Peyer's patch (tissue), 4 donors: ENCODE measurements around the gene UBE2V1.

Source experiments
- POLR2A ChIP-seq, 2 donors: fragments of 450-650 bp; IDR thresholded peaks; one replicate each; pipeline ENCODE4 v1.5.1; 2017; ENCODE audit warnings: antibody characterized with exemption in 2 of 2, mild to moderate bottlenecking in 2 of 2, moderate library complexity in 2 of 2
- TF ChIP-seq, protein P1 (sequence below), 6 experiments: fragments of 450-650 bp in 4 of 6; fragments of 200-600 bp in 2 of 6; sonication (generic) in 1 of 6; IDR thresholded peaks; one replicate each; pipeline ENCODE4 v1.5.1; 2017 to 2019; ENCODE audit warnings: antibody characterized with exemption in 6 of 6, mild to moderate bottlenecking in 3 of 6, moderate library complexity in 1 of 6

DNA sequence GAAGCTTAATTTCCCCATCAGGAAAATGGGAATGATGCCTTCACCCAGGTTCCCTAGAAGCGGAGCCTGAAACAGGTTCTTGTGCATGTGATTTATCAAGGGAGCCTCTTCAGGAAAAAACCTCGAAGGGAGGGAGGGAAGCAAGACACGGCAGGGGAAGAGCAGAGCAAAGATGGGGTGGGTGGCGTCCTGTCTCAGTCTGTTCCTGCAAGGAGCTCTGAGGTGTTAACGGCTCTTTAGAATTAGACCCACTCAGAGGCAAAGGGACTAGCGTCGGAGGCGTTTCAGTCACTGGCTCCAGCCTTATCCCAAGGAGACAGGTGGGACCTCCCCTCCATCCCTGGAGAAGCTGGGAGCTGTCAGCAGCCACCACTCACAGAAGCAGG, 15.6 kb upstream of the UBE2V1 start:
- TF ChIP-seq, protein P1, sequence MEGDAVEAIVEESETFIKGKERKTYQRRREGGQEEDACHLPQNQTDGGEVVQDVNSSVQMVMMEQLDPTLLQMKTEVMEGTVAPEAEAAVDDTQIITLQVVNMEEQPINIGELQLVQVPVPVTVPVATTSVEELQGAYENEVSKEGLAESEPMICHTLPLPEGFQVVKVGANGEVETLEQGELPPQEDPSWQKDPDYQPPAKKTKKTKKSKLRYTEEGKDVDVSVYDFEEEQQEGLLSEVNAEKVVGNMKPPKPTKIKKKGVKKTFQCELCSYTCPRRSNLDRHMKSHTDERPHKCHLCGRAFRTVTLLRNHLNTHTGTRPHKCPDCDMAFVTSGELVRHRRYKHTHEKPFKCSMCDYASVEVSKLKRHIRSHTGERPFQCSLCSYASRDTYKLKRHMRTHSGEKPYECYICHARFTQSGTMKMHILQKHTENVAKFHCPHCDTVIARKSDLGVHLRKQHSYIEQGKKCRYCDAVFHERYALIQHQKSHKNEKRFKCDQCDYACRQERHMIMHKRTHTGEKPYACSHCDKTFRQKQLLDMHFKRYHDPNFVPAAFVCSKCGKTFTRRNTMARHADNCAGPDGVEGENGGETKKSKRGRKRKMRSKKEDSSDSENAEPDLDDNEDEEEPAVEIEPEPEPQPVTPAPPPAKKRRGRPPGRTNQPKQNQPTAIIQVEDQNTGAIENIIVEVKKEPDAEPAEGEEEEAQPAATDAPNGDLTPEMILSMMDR (IDR thresholded peaks at IDR 0.05): no peak
- no peak for TF ChIP-seq POLR2A (IDR thresholded peaks at IDR 0.05)
